ENCODE data around the gene XXYLT1. TPM values are rescaled to one million over a fixed set of nuclear protein-coding genes. Genes with fewer than 3 reads are reported as not detected.

XXYLT1 gene
- total and polyA plus RNA-seq, 2 of the 8 experiments (the other 6 are each of a cell fraction or from before 2014, with no cell fraction given): 18.9 to 23.8 TPM

GRCh38 chr3:195106418-195106906 lies 164.5 kb downstream of the XXYLT1 start (continued):
- TF ChIP-seq EP300 (IDR thresholded peaks at IDR 0.05; ENCODE audit: borderline replicate concordance in 1 of 2, low read depth in 2 of 2, low read length in 2 of 2) (0 out of 3 replicates have a peak, but pooled peaks of 1 of the 2 experiments have one; percentile 41), CBX8 (IDR thresholded peaks at IDR 0.05; ENCODE audit: borderline replicate concordance, low read depth, low read length) (no peak), KDM4A (IDR thresholded peaks at IDR 0.05; ENCODE audit: low read depth, low read length, severe bottlenecking) (no peak), NANOG (IDR thresholded peaks at IDR 0.05; ENCODE audit: insufficient read depth, low read depth, low read length, poor library complexity, severe bottlenecking) (no peak), MAFK (IDR thresholded peaks at IDR 0.05; ENCODE audit: low read depth, low read length) (no peak)
